Sigmoid colon (tissue), 4 donors: Measurements from ENCODE around the gene R3HDM4.

Experiments used
- EP300 ChIP-seq, 4 donors: sonication (generic); formaldehyde crosslinking; IDR thresholded peaks; one replicate each; pipeline ENCODE4 v1.6.1; 2017; ENCODE audit warnings: antibody characterized with exemption in 4 of 4
- POLR2A ChIP-seq, 2 donors: fragments of 450-650 bp; IDR thresholded peaks; one replicate each; pipeline ENCODE4 v1.6.1; 2016; ENCODE audit warnings: antibody characterized with exemption in 2 of 2, mild to moderate bottlenecking in 2 of 2, moderate library complexity in 2 of 2
- POLR2AphosphoS5 ChIP-seq, 4 donors: sonication (generic); formaldehyde crosslinking; IDR thresholded peaks; one replicate each; pipeline ENCODE4 v1.6.1; 2017; ENCODE audit warnings: antibody characterized with exemption in 4 of 4
- TF ChIP-seq, protein P1 (sequence below), 4 experiments: fragments of 450-650 bp in 3 of 4; fragments of 200-600 bp in 1 of 4; IDR thresholded peaks; one replicate each; pipeline ENCODE4 v1.5.1; 2016 to 2019; ENCODE audit warnings: antibody characterized with exemption in 4 of 4, mild to moderate bottlenecking in 3 of 4, moderate library complexity in 2 of 4

DNA sequence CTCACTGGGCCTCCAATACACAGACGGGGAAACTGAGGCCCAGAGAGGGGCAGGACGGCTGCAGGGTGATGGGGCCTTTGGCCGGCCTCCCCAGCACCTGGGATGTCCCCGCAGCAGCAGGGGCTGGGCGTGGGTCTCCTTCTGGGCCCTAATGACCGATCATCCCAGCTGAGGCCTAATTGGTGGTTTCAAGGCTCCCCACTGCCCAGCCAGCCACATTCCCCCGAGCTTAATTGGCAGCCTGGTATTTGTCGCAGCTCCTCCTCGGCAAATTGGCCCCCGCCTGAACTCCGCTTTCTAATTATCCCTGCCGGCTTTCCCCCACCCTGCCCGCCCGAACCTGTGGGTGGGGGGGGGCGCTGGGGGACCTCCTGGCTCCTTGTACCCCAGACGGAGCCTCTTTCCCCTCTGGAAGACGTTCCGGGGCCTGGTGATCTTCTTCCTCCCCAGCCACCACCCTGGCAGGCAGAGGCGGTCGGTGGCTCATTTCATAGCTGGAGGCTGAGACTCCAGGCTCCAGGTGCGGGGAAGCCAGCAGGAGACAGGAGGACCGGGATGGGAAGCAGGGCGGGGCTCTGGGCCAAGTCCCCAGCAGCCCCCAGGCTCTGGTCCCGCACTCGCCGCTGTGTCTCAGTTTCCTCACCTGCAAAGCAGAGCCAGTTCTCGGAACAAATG, 43.9 kb upstream of the R3HDM4 start:
- TF ChIP-seq, protein P1, sequence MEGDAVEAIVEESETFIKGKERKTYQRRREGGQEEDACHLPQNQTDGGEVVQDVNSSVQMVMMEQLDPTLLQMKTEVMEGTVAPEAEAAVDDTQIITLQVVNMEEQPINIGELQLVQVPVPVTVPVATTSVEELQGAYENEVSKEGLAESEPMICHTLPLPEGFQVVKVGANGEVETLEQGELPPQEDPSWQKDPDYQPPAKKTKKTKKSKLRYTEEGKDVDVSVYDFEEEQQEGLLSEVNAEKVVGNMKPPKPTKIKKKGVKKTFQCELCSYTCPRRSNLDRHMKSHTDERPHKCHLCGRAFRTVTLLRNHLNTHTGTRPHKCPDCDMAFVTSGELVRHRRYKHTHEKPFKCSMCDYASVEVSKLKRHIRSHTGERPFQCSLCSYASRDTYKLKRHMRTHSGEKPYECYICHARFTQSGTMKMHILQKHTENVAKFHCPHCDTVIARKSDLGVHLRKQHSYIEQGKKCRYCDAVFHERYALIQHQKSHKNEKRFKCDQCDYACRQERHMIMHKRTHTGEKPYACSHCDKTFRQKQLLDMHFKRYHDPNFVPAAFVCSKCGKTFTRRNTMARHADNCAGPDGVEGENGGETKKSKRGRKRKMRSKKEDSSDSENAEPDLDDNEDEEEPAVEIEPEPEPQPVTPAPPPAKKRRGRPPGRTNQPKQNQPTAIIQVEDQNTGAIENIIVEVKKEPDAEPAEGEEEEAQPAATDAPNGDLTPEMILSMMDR (IDR thresholded peaks at IDR 0.05), result no peak
- TF ChIP-seq POLR2A (IDR thresholded peaks at IDR 0.05) (no peak), EP300 (IDR thresholded peaks at IDR 0.05) (no peak), POLR2AphosphoS5 (IDR thresholded peaks at IDR 0.05) (no peak)
